Progenitor cell of endocrine pancreas (in vitro differentiated cells): ENCODE data around the gene PYURF. TPM values are rescaled to one million over a fixed set of nuclear protein-coding genes. Genes with fewer than 3 reads are reported as not detected.

Experiments used
- DNase-seq: peaks from one replicate; pipeline ENCODE4 v3.0.0; 2021; ENCODE audit warnings: low spot score; ENCODE audit not compliant: unreplicated experiment
- H3K27ac Mint-ChIP-seq: 2 replicates; pipeline ENCODE4 v1.8.0; 2021; ENCODE audit warnings: mild to moderate bottlenecking, moderate library complexity, mixed read lengths
- H3K27me3 Mint-ChIP-seq: 2 replicates; pipeline ENCODE4 v1.8.0; 2021; ENCODE audit warnings: mixed read lengths
- H3K36me3 Mint-ChIP-seq: 2 replicates; pipeline ENCODE4 v1.8.0; 2022; ENCODE audit warnings: mixed read lengths; ENCODE audit not compliant: insufficient read depth
- H3K4me1 Mint-ChIP-seq: 2 replicates; pipeline ENCODE4 v1.8.0; 2021; ENCODE audit warnings: low read depth, mixed read lengths
- H3K4me3 Mint-ChIP-seq: 2 replicates; pipeline ENCODE4 v1.8.0; 2021; ENCODE audit warnings: low read depth, mild to moderate bottlenecking, moderate library complexity, mixed read lengths
- H3K9me3 Mint-ChIP-seq: 2 replicates; pipeline ENCODE4 v1.8.0; 2021; ENCODE audit warnings: low read depth, mixed read lengths
- total RNA-seq: library from RNA; stranded (reverse); gene quantifications from 2 replicates; pipeline ENCODE4 v1.2.1, GENCODE V29; 2021
- TF ChIP-seq, protein P1 (sequence below): fragments of 200-600 bp; sonication (generic); IDR thresholded peaks from one replicate; pipeline ENCODE4 v1.5.0; 2021; ENCODE audit warnings: antibody characterized with exemption, mild to moderate bottlenecking; ENCODE audit not compliant: unreplicated experiment

The PYURF gene
- total RNA-seq, 1 donor from 2014 or later, result 48.4 TPM

DNA sequence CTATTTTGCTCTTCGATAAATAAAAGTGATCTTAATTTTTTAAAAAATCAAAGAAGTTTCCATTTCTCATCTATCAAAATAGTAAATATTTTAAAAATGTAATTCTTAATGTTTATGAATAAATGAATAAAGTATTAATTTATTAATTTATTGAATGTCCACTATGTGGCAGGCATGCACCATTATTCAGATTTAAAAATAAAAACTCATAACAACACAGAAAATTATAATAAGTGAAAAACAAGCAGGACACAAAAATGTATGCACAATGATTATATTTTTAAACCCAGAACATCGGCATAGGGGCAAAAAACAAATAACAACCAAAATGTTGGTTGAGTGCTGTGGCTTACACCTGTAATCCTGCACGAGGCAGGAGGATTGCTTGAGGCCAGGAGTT is 5.3 kb upstream of the PYURF start:
- TF ChIP-seq, protein P1, sequence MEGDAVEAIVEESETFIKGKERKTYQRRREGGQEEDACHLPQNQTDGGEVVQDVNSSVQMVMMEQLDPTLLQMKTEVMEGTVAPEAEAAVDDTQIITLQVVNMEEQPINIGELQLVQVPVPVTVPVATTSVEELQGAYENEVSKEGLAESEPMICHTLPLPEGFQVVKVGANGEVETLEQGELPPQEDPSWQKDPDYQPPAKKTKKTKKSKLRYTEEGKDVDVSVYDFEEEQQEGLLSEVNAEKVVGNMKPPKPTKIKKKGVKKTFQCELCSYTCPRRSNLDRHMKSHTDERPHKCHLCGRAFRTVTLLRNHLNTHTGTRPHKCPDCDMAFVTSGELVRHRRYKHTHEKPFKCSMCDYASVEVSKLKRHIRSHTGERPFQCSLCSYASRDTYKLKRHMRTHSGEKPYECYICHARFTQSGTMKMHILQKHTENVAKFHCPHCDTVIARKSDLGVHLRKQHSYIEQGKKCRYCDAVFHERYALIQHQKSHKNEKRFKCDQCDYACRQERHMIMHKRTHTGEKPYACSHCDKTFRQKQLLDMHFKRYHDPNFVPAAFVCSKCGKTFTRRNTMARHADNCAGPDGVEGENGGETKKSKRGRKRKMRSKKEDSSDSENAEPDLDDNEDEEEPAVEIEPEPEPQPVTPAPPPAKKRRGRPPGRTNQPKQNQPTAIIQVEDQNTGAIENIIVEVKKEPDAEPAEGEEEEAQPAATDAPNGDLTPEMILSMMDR, result no peak
- H3K27me3 Mint-ChIP-seq, result no peaks in the 10 kb centered on the region

DNA sequence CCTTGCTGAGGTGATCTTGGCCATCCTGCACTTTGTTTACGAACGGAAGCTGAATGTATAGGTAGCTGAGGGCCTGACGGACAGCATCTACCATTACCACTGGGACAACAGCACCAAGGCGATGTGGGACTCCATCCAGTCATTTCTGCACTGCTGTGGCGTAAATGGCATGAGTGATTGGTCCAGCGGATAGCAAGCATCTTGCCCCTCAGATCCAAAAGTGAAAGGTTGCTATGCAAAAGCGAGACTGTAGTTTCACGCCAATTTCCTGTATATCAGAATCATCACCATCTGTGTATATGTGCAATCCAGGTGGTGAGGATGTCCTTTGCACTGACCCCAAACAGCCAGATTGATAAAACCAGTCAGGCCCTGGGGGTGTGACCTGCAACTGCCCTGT is 4.2 kb upstream of the PYURF start:
- no peaks in the 10 kb centered on the region for H3K36me3 Mint-ChIP-seq
- TF ChIP-seq, protein P1, result no peak
- DNase-seq, result no peak
- H3K4me3 Mint-ChIP-seq, result no peak overlapping the region
- H3K9me3 Mint-ChIP-seq, result no peaks in the 10 kb centered on the region
- H3K4me1 Mint-ChIP-seq, result peaks cover 2% of the 10 kb centered on the region
- H3K27me3 Mint-ChIP-seq, result no peaks in the 10 kb centered on the region
- H3K27ac Mint-ChIP-seq, result no peak overlapping the region

More for the DNA sequence above, 5.3 kb upstream of the PYURF start:
- Mint-ChIP-seq H3K4me1 (peaks cover 1% of the 10 kb centered on the region), H3K36me3 (no peaks in the 10 kb centered on the region), H3K4me3 (no peak overlapping the region), H3K27ac (no peak overlapping the region), H3K9me3 (no peaks in the 10 kb centered on the region)
- no peak for DNase-seq

DNA sequence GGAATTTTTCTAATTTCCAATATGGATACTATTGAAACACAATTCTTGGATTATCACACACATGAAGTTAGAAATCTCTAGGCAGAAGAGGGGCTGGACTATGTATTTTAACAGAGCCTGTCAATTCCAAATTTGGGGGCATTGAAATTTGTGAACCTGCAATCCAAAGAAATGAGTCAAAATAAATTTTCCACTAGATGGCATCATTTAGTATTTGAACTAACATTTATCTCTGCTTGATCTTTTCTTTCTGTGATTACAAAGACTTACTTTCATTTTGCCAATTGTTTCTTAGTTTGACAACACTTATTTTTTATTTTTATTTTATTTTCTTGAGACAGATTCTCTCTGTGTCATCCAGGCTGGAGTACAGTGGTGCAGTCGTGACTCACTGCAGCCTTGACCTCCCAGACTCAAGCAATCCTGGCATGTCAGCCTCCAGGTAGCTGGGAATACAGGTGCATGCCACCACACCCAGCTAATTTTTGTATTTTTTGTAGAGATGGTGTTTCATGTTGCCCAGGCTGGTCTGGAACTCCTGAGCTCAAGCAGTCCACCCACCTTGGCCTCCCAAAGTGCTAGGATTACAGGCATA is 2.7 kb upstream of the PYURF start:
- Mint-ChIP-seq H3K27me3 (no peaks in the 10 kb centered on the region), H3K4me3 (no peak overlapping the region), H3K27ac (no peak overlapping the region), H3K9me3 (no peaks in the 10 kb centered on the region), H3K36me3 (peaks cover 2% of the 10 kb centered on the region), H3K4me1 (peaks cover 8% of the 10 kb centered on the region)
- no peak for DNase-seq
- TF ChIP-seq, protein P1, result peak; percentile 29

DNA sequence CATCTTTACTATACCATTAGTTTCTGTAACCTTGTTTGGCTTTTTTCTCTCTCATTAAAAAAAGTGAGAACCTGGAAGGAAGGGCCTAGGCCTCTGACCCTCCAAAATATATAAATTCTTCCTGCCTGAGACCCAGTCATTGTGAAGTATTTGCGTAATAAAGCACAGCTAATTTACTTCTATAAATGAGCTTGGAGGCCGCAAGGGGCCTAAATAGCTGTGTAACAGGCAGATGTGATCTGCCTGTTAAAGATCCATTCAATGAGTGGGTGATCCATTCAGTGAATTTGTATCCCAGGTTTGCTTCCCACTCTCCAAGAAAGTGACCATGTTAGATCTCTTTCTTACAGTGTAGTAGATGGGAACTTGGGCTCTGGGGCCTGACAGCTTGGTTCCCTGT is 595 bp upstream of the PYURF start:
- Mint-ChIP-seq H3K9me3 (no peaks in the 10 kb centered on the region), H3K36me3 (peaks cover 8% of the 10 kb centered on the region), H3K27me3 (no peaks in the 10 kb centered on the region), H3K4me3 (peak overlapping the region; percentile 92), H3K4me1 (peaks cover 10% of the 10 kb centered on the region), H3K27ac (no peak overlapping the region)
- TF ChIP-seq, protein P1, result no peak
- DNase-seq, result no peak

DNA sequence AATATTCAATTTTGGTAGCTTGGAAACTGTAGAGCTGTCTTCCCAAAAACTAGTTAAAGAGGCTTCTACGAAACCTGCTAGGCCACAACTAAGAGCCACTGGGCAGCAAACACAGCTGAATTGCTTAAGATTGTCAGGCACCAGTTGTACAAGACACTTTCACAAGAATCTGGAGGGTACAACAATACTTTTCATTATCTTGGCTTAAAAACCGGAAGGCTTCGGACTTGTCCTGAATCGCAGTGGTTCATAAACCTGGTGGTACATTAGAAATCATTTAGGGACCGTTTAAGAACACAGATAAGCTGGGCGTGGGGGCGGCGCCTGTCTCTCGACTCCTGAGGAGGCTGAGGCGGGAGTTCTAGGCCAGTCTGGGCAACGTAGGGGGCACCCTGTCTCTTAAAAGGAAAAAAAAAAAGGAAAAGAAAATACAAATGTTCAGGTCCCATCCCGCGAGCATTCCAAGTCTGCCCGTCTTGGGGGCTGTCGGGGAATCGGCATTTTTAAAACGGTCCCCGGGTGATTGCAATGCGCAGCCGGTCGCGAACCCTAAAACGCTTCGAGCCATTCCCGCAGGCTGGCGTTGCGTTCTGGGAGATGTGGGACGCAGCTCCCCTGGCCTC is 763 bp downstream of the PYURF start:
- peak overlapping the region; percentile 96 for H3K27ac Mint-ChIP-seq
- peaks cover 10% of the 10 kb centered on the region for H3K4me1 Mint-ChIP-seq
- no peaks in the 10 kb centered on the region for H3K9me3 Mint-ChIP-seq
- TF ChIP-seq, protein P1, result no peak
- DNase-seq, result no peak
- no peaks in the 10 kb centered on the region for H3K27me3 Mint-ChIP-seq
- H3K36me3 Mint-ChIP-seq, result peaks cover 8% of the 10 kb centered on the region
- H3K4me3 Mint-ChIP-seq, result peak overlapping the region; percentile 92
